ENCODE results near the gene C18orf54. TPM values are rescaled to one million over a fixed set of nuclear protein-coding genes. Genes with fewer than 3 reads are reported as not detected.

The C18orf54 gene
- total and polyA plus RNA-seq, 2 donors (not counting 1 experiment from before 2014, with no cell fraction given), result 0.60 to 4.8 TPM

- no peaks in the 10 kb centered on the region for H3K79me2 ChIP-seq (ENCODE audit: control insufficient read depth, insufficient read depth, low read length)
- H3K4me1 Mint-ChIP-seq, result no peaks in the 10 kb centered on the region
- TF ChIP-seq, protein P1, sequence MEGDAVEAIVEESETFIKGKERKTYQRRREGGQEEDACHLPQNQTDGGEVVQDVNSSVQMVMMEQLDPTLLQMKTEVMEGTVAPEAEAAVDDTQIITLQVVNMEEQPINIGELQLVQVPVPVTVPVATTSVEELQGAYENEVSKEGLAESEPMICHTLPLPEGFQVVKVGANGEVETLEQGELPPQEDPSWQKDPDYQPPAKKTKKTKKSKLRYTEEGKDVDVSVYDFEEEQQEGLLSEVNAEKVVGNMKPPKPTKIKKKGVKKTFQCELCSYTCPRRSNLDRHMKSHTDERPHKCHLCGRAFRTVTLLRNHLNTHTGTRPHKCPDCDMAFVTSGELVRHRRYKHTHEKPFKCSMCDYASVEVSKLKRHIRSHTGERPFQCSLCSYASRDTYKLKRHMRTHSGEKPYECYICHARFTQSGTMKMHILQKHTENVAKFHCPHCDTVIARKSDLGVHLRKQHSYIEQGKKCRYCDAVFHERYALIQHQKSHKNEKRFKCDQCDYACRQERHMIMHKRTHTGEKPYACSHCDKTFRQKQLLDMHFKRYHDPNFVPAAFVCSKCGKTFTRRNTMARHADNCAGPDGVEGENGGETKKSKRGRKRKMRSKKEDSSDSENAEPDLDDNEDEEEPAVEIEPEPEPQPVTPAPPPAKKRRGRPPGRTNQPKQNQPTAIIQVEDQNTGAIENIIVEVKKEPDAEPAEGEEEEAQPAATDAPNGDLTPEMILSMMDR (IDR thresholded peaks at IDR 0.05), result no peak
- no peak for TF ChIP-seq EZH2 (IDR thresholded peaks at IDR 0.05; ENCODE audit: borderline replicate concordance, insufficient read depth, low read depth, low read length, poor library complexity, severe bottlenecking)
- no peaks in the 10 kb centered on the region for H4K20me1 ChIP-seq (ENCODE audit: control insufficient read depth, insufficient read depth, low read length, poor library complexity, severe bottlenecking)
- DNase-seq (no peak), ATAC-seq (ENCODE audit: low read depth) (no peak)
- no peak overlapping the region for H3K27ac Mint-ChIP-seq
- H3K9ac ChIP-seq (ENCODE audit: low read length), result no peak overlapping the region
- ChIA-PET CTCF (no interaction called here), POLR2A (no interaction called here)
- H3K27me3 ChIP-seq (replicated peaks in 1 of 4; ENCODE audit: control extremely low read depth in 1 of 4, control insufficient read depth in 3 of 4, insufficient read depth in 4 of 4, low read length in 3 of 4), result no peaks in the 10 kb centered on the region
- H3K4me3 ChIP-seq (ENCODE audit: control extremely low read depth in 1 of 5, extremely low read depth in 1 of 5, insufficient read depth in 1 of 5, low read depth in 2 of 5, low read length in 4 of 5), result no peak overlapping the region
- H3K4me2 ChIP-seq (replicated peaks; ENCODE audit: low read depth, low read length, poor library complexity, severe bottlenecking), result no peak overlapping the region
- no peaks in the 10 kb centered on the region for H3K9me3 ChIP-seq (ENCODE audit: control extremely low read depth in 1 of 3, control insufficient read depth in 2 of 3, insufficient read depth in 1 of 3, low read length in 2 of 3)
- no peaks in the 10 kb centered on the region for H3K4me1 ChIP-seq (ENCODE audit: control insufficient read depth in 2 of 2, insufficient read depth in 2 of 2, low read length in 2 of 2)
- intact Hi-C loops (cut with micrococcal nuclease), result no loop called here
- H3K27ac ChIP-seq (ENCODE audit: low read length in 2 of 2), result no peak overlapping the region
- no peaks in the 10 kb centered on the region for H3K36me3 ChIP-seq (replicated peaks in 1 of 2; ENCODE audit: control extremely low read depth in 1 of 2, control insufficient read depth in 1 of 2, extremely low read depth in 1 of 2, insufficient read depth in 2 of 2, low read length in 1 of 2)
- WGBS (ENCODE audit: insufficient coverage), result no CpG with 5 or more reads among the region's 2 CpGs
- H3K4me3 Mint-ChIP-seq, result no peak overlapping the region
- no peaks in the 10 kb centered on the region for H3K9me3 Mint-ChIP-seq (ENCODE audit: insufficient read depth)
- H2AFZ ChIP-seq (ENCODE audit: insufficient read depth, low read depth, low read length, poor library complexity, severe bottlenecking), result no peak overlapping the region
- H3K27me3 Mint-ChIP-seq, result peaks cover 11% of the 10 kb centered on the region
Measured at GRCh38 chr18:54323970-54324369, 33.7 kb upstream of the C18orf54 start.

DNA sequence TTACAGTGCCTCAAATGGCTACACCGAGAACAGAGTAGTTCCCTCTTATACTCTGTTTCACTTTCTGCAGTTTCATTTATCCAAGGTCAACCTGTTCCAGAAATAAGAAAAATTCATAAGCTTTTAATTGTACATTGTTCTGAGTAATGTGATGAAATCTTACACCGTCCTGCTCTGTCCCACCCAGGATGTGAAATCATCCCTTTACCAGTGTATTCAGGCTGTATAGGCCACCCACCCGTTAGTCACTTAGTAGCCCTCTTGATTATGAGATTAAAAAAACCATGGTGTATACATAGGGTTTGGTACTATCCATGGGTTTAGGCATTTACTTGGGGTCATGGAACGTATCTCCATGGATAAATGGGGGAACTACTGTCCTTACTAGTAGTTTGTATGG lies 29.9 kb upstream of the C18orf54 start:
- TF ChIP-seq, protein P1 (IDR thresholded peaks at IDR 0.05), result no peak
- no peak for TF ChIP-seq EZH2 (IDR thresholded peaks at IDR 0.05; ENCODE audit: borderline replicate concordance, insufficient read depth, low read depth, low read length, poor library complexity, severe bottlenecking)

More for the DNA sequence above, 29.9 kb upstream of the C18orf54 start:
- ATAC-seq (ENCODE audit: low read depth) (no peak), DNase-seq (no peak)
- ChIA-PET CTCF (no interaction called here), POLR2A (no interaction called here)
- Mint-ChIP-seq H3K9me3 (ENCODE audit: insufficient read depth) (no peaks in the 10 kb centered on the region), H3K4me1 (no peaks in the 10 kb centered on the region), H3K27ac (no peak overlapping the region), H3K27me3 (peaks cover 2% of the 10 kb centered on the region), H3K4me3 (no peak overlapping the region)
- H2AFZ ChIP-seq (ENCODE audit: insufficient read depth, low read depth, low read length, poor library complexity, severe bottlenecking), result no peak overlapping the region
- no peaks in the 10 kb centered on the region for H3K27me3 ChIP-seq (replicated peaks in 1 of 4; ENCODE audit: control extremely low read depth in 1 of 4, control insufficient read depth in 3 of 4, insufficient read depth in 4 of 4, low read length in 3 of 4)
- H3K4me1 ChIP-seq (ENCODE audit: control insufficient read depth in 2 of 2, insufficient read depth in 2 of 2, low read length in 2 of 2), result no peaks in the 10 kb centered on the region
- no peaks in the 10 kb centered on the region for H4K20me1 ChIP-seq (ENCODE audit: control insufficient read depth, insufficient read depth, low read length, poor library complexity, severe bottlenecking)
- no peak overlapping the region for H3K4me2 ChIP-seq (replicated peaks; ENCODE audit: low read depth, low read length, poor library complexity, severe bottlenecking)
- no CpG with 5 or more reads among the region's 4 CpGs for WGBS (ENCODE audit: insufficient coverage)
- intact Hi-C loops (cut with micrococcal nuclease), result no loop called here
- H3K79me2 ChIP-seq (ENCODE audit: control insufficient read depth, insufficient read depth, low read length), result no peaks in the 10 kb centered on the region
- no peaks in the 10 kb centered on the region for H3K9me3 ChIP-seq (ENCODE audit: control extremely low read depth in 1 of 3, control insufficient read depth in 2 of 3, insufficient read depth in 1 of 3, low read length in 2 of 3)
- no peak overlapping the region for H3K4me3 ChIP-seq (ENCODE audit: control extremely low read depth in 1 of 5, extremely low read depth in 1 of 5, insufficient read depth in 1 of 5, low read depth in 2 of 5, low read length in 4 of 5)
- H3K27ac ChIP-seq (ENCODE audit: low read length in 2 of 2), result no peak overlapping the region
- no peaks in the 10 kb centered on the region for H3K36me3 ChIP-seq (replicated peaks in 1 of 2; ENCODE audit: control extremely low read depth in 1 of 2, control insufficient read depth in 1 of 2, extremely low read depth in 1 of 2, insufficient read depth in 2 of 2, low read length in 1 of 2)
- no peak overlapping the region for H3K9ac ChIP-seq (ENCODE audit: low read length)
